Fibroblast of peridontal ligament (primary cell): ENCODE results near the gene CCDC78.

Source experiments
- DNase-seq: peaks from one replicate; pipeline ENCODE4 v3.0.0-alpha.2; 2010; ENCODE audit errors: extremely low read depth

CCDC78 gene

GRCh38 chr16:711548-712320, 14.5 kb downstream of the CCDC78 start:
- DNase-seq: peak; percentile 44

GRCh38 chr16:711084-711483, 15.2 kb downstream of the CCDC78 start:
- DNase-seq: no peak

- no peak for DNase-seq
Measured at GRCh38 chr16:710500-711075, 15.7 kb downstream of the CCDC78 start.

- DNase-seq: peak; percentile 81
Measured at GRCh38 chr16:709566-710499, 16.4 kb downstream of the CCDC78 start.

- DNase-seq: no peak
Measured at GRCh38 chr16:708959-709358, 17.3 kb downstream of the CCDC78 start.

GRCh38 chr16:708019-708418, 18.2 kb downstream of the CCDC78 start:
- no peak for DNase-seq

- DNase-seq: no peak
Measured at GRCh38 chr16:707062-707538, 19.1 kb downstream of the CCDC78 start.

GRCh38 chr16:706189-707061, 19.8 kb downstream of the CCDC78 start:
- no peak for DNase-seq

- DNase-seq: no peak
Measured at GRCh38 chr16:705431-706188, 20.6 kb downstream of the CCDC78 start, which contains the start of gene FBXL16. Gene FBXL16, minus strand, starts transcription at chr16:705801. Its CDS starts 8,396 bp downstream, at chr16:697405.

- DNase-seq: no peak
Measured at GRCh38 chr16:704552-705380, 21.5 kb downstream of the CCDC78 start.

- no peak for DNase-seq
Measured at GRCh38 chr16:704047-704446, 22.2 kb downstream of the CCDC78 start.

GRCh38 chr16:703406-703805, 22.8 kb downstream of the CCDC78 start:
- no peak for DNase-seq

- DNase-seq: no peak
Measured at GRCh38 chr16:702341-702740, 23.9 kb downstream of the CCDC78 start.

GRCh38 chr16:700684-701584, 25.3 kb downstream of the CCDC78 start:
- no peak for DNase-seq

GRCh38 chr16:698911-699671, 27.2 kb downstream of the CCDC78 start:
- DNase-seq: no peak

- DNase-seq: no peak
Measured at GRCh38 chr16:695355-696089, 30.7 kb downstream of the CCDC78 start.

GRCh38 chr16:694863-695354, 31.3 kb downstream of the CCDC78 start:
- DNase-seq: no peak
